Stimulated activated CD4-positive, alpha-beta T cell treated with anti-CD3 and anti-CD28 coated beads, Interleukin-1b, Interleukin-23, amount 100 ng/mL, for 1 hour (primary cell): Measurements from ENCODE around the gene SOD2.
"Not testable (repeated sequence)": the region's sequence is repeated elsewhere in the genome, so short reads cannot be mapped to it uniquely, and the experiment has no call there.

Source experiments
- DNase-seq, 2 donors: peaks; one replicate each; pipeline ENCODE4 v3.0.0-alpha.2; 2020; ENCODE audit warnings: low read depth in 2 of 2

SOD2 gene

DNA sequence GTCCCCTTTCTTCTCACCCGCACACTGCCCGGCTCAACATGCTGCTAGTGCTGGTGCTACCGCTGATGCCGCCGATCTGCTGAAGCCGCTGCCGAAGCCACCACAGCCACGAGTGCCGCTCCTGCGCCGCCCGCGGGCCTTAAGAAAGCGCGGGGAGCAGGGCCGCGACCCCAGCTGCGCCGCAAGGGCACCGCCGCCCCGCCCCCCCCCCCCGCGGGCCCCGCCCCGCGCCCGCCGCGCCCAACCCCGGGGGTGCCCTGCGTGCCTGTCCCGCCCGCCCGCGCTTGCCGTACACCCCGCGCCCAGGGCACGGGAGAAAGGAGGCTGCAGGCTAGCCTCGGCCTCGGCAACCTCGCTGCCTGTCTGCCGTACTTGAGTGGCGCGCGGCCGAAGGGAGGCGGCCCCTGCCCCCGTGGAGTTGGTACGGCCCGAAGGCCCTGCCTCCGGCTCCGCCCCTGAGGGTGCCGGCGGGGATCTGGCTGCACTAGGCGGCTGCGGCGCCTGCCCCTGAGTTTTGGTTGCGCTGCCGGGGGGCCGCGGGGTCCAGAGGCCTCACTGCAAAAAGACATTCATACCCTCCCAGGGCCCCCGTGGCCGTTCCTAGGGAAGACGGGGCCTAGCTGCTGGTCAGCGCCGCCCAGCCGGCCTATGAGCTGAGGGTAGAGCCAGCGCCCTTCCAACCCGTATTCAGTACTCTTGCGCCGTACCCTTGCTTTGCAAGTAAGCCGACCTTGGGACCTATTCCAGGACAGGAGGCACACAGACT, at the start of gene SOD2:
Gene SOD2, minus strand, starts transcription at position 114 of the 766 bp plus-strand sequence. Its CDS starts 74 bp downstream, at position 40.
- DNase-seq: peak; percentile 60 to 62

DNA sequence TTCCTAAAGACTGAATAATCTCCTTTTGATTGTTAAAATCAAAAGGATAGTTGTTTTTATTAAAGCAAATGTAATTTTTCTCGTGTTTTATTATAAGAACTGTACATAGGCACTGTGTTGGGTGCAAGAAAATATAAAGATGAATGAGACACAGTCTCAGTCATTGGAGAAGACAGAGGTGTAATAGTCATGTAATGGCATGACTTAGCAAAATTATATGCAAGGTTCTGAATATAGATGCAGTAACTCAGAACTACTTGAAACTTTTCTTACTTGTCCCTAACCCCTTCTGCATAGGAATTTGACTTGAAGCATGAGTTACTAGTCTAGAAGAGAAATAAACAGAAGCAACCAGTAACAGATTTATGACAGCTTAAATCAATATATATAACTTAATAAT, 49.1 kb upstream of the SOD2 start:
- no peak for DNase-seq

DNA sequence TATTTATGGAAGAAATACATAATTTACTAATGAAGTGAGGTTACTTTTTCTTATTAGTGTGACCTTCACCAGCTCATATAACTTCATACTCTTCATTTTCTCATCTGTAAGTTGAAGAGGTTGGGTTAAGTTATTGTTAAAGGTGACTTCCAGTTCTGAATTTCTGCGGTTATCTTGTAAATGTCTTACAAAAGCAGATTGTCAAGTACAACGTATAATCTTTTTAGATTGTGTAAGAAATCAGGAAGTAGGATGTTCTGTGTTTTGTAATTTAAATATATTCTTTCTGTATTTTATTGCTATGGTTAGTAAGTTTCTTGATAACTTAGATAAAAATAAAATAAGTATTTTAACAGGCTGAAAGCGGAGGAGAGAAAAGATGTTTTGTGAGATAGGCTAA, 46.3 kb upstream of the SOD2 start:
- DNase-seq: no peak

DNA sequence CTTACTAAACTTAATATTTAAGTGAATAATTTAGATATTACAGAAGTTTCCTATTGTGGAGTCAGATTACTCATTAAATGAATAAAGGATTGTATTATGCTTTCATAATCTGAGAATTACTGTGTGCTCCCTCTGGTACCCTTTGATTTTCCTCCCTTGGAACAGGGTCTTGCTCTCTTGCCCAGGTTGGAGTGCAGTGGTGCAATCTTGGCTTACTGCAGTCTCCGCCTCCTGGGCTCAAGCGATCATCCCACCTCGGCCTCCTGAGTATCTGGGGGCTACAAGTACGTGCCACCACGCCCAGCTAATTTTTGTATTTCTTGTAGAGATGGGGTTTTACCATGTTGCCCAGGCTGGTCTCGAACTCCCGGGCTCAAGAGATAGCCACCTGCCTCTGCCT, 43.9 kb upstream of the SOD2 start:
- DNase-seq: no peak

DNA sequence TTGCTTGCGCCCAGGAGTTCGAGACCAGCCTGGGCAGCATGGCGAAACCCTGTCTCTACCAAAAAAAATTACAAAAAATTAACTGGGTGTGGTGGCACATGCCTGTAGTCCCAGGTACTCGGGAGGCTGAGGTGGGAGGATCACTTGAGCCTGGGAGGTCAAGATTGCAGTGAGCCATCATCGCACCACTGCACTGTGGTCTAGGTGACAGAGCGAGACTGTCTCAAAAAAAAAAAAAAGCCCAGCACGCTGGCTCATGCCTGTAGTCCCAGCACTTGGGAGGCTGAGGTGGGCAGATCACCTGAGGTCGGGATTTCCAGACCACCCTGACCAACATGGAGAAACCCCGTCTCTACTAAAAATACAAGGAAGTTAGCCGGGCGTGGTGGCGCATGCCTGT, 40.4 kb upstream of the SOD2 start:
- DNase-seq: not testable (repeated sequence)

DNA sequence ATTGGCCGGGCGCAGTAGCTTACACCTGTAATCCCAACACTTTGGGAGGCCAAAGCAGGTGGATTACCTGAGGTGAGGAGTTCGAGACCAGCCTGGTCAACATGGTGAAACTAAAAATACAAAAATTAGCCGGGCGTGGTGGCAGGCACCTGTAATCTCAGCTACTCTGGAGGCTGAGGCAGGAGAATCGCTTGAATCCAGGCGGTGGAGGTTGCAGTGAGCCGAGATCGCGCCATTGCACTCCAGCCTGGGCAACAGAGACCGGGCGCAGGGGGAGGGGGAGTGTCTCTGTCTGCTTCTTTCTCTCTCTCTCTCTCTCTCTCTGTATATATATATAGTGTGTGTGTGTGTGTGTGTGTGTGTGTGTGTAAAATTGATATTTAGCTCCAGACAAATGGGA, 39.5 kb upstream of the SOD2 start:
- DNase-seq: not testable (repeated sequence)

DNA sequence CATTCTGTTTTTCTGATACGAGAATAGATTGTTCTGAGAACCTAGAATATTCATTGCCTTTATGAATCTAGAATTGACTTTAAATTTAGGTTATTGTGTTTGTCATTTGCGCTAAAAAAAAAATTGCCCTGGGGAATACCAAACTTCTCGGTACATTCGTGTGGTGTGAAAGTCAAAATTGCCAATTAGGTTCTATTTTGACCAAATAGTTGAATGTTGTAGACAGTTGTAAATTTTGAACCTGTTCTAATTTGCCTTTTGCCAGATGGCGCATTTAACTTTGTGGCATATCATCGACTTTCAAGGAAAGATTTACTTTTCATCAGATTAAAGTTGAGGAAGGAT, 37.3 kb upstream of the SOD2 start:
- DNase-seq: no peak

DNA sequence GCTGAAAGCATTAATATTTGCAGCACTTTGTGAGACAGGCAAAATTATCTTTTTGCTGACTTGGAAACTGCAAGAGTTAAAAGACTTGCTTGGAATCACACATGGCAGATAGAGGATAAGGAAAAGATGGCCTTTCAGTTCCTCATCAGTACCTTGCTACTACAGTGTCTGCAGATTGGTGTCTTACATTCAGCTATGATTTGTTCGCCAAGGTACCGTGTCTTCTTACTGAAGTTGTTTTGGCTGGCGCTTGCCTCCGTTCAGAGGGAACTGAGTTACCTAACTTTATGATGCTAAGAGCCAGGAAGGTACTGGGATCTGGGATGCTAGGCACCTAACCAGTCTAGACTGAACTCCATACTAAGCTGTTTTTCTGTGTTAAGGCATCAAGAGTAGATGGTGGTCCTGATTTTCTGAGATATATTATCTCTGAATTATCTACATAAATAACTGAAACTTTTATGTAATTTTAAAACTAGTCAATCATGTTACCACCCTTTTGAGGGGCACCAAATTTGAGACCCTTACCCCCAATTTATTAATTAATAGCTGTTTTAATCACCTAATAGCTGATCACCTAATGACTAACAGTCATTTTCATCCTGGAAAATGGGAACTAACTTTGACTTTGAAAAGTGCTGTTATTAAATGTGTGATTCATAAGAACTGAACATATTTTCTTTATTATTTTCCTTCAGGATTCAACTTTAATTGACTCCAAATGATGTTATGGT, 36.7 kb upstream of the SOD2 start:
- DNase-seq: no peak

DNA sequence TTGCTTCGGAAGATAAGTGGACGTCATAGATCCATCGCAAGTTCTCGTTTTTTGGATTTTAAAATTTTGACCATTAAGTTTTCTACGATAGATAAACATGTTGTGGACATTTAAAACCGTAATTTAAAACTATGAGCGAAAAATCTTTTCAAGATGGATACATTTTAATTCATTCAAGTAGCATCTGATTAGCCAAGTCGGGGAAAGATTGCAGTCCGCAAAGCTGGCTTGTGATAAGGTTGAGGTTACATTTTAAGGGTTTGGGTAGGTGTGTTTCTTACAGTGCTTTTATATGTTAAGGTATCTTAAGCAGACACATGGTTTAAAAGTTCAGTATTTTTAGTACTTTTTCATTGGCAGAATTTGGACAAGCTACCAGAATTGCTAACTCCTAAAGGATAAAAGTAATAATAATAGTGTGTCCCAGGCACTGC, 35.5 kb upstream of the SOD2 start:
- DNase-seq: no peak

DNA sequence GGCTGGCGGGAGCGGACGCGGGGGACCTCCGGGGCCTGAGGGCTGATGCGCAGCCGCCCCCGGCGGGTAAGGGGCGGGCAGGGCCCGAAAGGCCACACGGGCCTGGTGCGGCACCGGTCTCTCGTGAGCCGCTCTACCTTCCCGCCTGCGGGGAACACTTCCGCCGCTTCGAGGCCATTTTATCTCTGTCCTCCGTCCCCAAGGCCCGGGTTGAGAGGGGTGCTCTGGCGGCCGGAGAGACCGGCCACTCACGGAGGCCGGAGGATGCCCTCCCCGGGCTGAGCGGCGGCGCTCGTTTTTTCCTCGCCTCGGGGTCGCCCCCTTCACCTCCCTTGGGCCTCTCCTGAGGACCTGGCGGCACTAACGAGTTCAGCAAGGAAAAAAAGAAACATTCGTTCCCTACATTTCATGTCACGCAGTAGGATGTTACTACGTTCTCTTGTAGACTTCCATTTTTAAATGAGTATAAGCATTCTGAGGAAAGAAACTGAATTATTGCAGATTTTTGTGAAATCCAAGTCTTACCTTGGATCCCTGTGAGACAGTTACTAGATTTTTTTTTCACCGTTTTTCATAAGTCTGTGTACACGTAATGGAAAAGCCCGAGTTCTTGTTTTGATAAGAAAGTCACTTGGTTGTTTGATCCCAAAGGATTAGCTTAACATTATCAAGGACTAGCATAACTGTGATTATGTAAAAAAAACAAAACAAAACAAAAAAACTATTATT, 34.8 kb upstream of the SOD2 start:
- DNase-seq: no peak

DNA sequence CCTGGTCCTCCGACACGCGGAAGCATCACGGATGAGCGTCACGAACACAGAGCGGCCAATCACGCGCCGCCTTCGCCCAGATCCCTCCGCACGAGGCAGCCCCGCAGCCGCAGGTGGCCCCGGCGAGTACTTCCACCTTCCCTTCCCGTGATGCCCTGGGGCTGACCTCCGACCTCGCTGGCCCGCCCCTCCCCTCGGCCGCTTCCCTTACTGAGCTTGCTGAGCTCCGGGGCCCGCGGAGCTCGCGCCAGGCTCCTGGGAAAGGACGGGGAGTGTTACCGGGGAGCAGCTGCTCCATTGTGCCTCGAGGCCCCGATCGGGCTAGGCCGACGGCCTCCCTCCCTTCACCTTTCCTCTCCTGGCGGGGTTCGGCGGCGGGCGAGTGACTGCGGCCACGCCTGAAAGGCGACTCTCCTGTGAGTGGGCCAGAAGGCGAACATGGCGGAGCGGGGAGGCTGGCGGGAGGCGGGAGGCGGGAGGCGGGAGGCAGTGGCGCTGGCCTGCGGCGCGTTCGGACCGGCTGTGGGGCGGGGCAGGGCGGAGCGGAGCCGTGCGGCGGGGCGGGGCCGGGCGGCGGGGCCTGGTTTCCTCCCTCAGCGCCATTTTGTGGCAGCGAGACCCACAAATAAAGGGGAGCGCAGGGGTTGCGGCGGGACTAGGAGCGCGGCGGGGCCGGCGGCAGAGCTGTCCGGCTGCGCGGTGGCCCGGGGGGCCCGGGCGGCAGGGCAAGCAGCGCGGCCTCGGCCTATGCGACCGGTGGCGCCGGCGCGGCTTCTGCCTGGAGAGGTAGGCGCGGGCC, 34.1 kb upstream of the SOD2 start, which contains the start of gene WTAP:
Gene WTAP, plus strand, starts transcription at position 589 of the 799 bp plus-strand sequence. CDS start 8,760 bp downstream, outside the sequence.
- peak; percentile 89 to 94 for DNase-seq

DNA sequence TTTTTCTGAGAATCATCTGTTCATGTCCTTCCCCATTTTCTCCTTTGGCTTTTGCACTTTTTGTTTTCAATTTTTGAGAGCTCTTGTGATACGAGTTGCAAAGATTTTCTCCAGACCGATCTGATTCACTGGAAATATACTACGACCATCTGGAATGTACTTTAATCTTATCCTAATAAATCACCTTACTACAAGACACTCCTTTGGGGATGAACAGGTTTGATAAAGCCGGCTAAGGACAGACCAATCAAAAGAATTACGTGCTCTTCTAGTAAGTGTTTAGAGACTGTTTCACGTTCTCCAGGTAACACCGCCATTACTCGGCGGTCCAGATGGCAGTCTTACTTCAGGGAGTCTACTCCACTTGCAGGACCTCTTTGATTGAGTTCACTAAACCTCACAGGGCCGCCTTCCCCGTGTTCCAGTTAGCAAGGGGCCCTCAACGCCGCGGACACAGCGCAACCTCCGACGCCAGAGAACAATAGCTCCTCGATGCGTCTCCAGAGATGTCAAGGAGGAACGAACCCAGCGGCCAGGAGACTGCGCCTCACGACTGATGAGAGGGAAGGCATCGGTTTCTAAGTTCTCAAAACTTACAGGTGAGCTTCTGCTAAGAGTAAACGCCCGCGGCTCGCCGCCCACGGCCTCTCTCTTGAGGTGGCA, 33.3 kb upstream of the SOD2 start:
- peak in 1 of 2 donors; percentile 5 for DNase-seq

DNA sequence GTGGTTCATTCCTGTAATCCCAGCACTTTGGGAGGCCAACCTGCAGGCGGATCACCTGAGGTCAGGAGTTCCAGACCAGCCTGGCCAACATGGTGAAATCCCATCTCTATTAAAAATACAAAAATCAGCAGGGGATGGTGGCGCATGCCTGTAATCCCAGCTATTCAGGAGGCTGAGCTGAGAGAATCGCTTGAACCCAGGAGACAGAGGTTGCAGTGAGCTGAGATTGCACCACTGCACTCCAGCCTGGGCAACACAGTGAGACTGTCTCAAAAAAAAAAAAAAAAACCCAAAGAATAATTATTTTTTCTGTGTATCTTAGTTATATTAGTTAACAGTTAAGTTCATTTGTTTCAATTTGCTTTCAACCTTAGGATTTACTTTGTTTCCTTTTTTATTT, 32.2 kb upstream of the SOD2 start:
- DNase-seq: not testable (repeated sequence)

DNA sequence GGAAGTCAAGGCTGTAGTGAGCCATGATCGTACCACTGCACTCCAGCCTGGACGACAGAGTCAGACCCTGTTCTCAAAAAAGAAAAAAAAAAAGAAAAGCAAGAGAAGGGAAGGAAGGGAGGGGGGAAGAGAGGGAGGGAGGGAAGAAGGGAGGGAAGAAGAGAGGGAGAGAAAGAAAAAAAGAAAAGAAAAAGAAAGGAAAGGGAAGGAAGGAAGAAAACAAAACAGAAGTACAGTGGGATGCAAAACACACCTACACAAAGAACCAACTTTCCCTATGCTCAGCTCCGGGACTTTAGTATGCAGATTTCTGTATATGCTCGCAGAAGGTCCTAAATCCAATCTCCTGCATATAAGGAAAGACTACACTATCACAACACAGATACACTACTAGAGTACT, 31.7 kb upstream of the SOD2 start:
- DNase-seq: no peak

DNA sequence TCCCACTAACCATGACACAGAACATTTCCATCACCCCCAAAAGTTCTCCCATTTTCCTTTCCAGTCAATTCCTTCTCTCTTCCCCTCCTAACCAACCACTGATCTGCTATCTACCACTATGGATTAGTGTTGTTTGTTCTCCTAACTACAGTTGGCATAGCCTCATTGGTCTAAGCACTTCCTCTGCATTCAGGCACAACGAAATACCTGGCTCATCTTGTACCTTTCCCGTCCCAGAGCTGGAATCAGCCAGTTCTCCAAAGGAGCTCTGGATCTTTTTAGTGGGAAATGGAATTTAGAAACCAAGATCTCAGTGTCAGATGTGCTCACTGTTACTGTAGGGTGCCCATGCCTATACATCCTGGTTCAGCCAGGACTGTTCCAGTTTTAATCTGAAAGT, 30.2 kb upstream of the SOD2 start:
- DNase-seq: no peak

DNA sequence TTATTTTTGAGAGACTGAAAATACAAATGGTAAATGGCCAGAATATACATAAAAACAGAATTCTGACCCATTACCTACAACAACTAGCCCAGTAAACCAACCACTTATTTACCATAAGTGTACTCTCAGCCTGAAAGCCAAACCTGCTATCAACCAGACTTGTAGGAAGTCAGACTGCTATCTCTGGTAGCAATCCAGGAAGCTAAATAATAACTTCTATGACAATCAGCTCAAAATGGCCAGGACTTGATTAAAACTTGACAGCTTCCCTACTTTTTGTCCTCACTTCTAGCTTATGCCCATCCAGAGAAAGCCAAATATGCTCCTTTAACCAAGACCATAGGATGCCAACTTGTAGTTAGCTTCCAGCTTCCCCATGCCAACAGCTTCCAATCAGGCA, 29.6 kb upstream of the SOD2 start:
- no peak for DNase-seq

DNA sequence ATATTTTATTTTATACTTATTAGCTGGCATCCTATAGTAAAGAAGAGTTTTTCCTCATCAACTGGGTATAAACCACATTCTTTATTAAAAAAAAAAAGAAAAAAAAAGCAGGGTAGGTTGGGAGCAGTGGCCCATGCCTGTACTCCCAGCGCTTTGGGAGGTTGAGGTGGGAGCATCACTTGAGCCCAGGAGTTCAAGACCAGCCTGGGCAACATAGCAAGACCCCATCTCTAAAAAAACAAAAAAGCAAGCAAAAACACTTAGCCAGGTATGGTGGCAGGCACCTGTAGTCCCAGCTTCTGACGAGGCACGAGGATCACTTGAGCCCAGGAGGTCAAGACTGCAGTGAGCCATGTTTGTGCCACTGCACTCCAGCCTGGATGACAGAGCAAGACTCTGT, 28.9 kb upstream of the SOD2 start:
- DNase-seq: not testable (repeated sequence)

DNA sequence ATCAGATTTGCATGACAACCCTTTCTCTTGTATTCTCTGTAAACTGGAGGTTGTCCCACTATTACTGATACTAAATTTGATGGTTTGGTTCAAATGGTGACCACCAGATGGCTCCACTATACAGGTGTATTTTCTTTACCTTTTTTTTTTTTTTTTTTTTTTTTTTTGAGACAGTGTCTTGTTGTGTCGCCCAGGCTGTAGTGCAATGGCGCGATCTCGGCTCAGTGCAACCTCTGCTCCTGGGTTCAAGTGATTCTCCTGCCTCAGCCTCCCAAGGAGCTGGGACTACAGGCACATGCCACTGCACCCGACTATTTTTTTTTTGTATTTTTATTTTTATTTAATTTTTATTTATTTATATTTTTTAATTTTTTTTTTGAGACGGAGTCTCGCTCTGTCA, 27.7 kb upstream of the SOD2 start:
- no peak for DNase-seq

DNA sequence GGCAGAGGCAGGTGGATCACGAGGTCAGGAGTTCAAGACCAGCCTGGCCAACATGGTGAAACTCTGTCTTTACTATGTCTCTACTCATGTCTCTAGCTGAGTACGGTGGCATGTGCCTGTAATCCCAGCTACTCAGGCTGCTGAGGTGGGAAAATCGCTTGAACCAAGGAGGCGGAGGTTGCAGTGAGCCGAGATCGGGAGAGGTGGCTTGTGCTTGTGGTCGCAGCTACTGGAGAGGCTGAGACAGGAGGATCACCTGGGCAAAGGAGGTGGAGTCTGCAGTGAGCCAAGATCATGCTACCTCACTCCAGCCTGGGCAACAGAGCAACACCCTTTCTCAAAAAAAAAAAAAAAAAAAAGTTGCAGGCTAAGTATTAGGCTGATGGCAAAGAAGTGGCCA, 26.2 kb upstream of the SOD2 start:
- DNase-seq: no peak

DNA sequence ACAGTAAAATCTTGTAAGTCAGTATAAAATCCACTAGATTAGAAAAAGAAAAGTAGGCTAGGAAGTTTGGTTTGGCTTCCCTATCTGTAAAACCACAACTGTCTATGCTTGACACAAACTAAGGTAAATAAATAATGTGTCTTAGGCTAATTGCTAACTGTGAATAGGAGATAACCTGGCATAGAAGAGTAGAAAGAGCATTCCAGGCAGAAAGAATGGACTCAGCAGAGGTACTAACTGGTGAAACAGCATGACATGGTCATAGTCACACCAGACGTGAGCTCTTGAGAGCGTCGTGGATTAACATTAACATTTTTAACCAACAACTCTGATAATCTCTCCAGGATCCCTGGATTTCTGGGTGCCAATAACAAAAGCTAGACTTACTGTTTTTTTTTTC, 25.6 kb upstream of the SOD2 start:
- no peak for DNase-seq
